GM12872 (cell line): ENCODE measurements around the gene WRAP73.

ENCODE experiments used
- TF ChIP-seq, protein P1 (sequence below): IDR thresholded peaks from 3 replicates; pipeline ENCODE4 v1.5.1; 2011; ENCODE audit warnings: low read depth, mild to moderate bottlenecking, low read length, moderate library complexity; ENCODE audit not compliant: insufficient read depth

WRAP73 gene

GRCh38 chr1:3676581-3677470, 26.9 kb upstream of the WRAP73 start:
- TF ChIP-seq, protein P1, sequence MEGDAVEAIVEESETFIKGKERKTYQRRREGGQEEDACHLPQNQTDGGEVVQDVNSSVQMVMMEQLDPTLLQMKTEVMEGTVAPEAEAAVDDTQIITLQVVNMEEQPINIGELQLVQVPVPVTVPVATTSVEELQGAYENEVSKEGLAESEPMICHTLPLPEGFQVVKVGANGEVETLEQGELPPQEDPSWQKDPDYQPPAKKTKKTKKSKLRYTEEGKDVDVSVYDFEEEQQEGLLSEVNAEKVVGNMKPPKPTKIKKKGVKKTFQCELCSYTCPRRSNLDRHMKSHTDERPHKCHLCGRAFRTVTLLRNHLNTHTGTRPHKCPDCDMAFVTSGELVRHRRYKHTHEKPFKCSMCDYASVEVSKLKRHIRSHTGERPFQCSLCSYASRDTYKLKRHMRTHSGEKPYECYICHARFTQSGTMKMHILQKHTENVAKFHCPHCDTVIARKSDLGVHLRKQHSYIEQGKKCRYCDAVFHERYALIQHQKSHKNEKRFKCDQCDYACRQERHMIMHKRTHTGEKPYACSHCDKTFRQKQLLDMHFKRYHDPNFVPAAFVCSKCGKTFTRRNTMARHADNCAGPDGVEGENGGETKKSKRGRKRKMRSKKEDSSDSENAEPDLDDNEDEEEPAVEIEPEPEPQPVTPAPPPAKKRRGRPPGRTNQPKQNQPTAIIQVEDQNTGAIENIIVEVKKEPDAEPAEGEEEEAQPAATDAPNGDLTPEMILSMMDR = peak; percentile 47

DNA sequence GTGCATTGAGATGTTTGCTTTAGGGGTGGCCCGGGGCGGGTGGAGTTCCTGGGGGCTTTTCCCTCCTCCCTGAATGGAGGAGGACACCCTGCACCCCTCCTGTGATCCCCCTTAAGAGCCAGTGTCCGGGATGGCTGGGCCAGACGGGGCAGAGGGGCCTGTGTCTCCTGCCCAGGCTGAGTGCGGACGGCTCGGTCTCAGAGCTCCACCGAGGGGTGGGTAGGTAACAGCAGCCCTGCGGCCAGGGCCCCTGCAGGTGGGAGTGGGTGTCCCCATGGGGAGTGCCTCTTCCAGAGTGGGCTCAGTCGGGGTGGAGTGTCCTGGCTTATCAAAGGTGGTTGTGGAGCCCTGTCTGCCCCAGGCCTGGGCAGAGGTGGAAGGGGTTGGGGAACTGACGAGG, 25.5 kb upstream of the WRAP73 start:
- TF ChIP-seq, protein P1 = no peak

DNA sequence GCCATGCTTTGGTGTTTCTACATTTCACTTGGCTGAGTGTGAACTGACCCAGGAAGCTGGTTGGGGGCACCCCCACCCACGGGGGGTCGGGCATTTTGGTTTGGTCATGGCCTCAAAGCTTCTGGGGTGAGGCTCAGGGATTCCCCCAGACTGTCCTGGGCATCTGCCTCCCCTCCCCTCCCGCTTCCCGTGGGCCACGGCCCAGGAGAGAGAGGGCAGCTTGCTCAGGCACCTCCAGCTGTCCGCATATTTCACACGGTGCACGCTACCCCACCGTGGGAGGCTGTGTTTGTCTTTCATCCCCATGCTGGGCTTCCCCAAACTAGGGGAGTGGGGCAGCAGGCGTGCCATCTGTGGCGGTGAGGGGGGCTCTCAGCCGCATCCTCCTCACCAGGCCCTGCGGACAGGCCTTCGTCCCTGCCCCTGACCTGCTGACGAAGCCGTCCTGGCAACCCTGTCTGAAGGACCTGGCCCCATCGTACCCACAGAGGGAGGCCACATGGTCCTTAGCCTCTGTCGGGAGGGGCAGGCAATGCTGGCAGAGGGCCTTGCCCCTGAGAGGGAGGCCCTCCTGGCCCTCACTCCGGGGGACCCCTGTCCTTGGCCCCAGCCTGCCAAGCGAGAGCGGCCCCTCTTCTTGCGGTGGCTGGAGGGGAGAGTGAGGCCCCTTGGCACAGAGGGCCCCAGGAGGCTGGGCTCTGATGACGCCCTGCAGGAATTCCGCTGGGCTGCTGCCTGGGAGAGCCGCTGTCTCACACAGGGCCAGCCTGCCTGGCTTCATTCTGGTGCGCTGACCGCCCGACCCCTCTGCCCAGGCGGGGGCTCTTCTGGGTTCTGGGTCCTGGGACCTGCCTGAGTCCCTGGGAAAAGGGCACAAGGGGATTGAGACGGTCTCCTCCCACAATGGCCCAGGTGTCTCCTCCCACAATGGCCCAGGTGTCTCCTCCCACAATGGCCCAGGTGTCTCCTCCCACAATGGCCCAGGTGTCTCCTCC, 24.5 kb upstream of the WRAP73 start:
- TF ChIP-seq, protein P1 = no peak

GRCh38 chr1:3673381-3674099, 23.6 kb upstream of the WRAP73 start:
- TF ChIP-seq, protein P1 = peak; percentile 52; the same call in 2 of the 3 replicates

DNA sequence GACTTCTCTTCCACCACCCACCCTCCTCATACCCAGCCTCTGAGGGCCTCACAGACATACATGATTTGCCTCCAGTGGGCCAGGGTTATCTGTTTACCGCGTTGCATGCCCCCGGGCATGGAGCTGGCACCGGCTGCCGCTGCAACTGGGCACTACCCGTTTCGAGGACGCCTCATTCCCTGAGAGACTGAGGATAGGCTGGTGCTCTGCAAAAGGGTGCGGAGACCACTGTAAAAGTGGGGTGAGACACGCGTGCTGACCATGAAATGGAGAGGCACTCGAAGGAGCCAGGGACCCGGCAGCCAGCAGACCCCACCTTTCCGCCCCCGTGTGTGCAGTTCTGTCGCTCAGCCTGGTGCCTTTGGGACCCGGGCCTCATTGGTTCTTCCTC, 23.1 kb upstream of the WRAP73 start:
- TF ChIP-seq, protein P1 = no peak

DNA sequence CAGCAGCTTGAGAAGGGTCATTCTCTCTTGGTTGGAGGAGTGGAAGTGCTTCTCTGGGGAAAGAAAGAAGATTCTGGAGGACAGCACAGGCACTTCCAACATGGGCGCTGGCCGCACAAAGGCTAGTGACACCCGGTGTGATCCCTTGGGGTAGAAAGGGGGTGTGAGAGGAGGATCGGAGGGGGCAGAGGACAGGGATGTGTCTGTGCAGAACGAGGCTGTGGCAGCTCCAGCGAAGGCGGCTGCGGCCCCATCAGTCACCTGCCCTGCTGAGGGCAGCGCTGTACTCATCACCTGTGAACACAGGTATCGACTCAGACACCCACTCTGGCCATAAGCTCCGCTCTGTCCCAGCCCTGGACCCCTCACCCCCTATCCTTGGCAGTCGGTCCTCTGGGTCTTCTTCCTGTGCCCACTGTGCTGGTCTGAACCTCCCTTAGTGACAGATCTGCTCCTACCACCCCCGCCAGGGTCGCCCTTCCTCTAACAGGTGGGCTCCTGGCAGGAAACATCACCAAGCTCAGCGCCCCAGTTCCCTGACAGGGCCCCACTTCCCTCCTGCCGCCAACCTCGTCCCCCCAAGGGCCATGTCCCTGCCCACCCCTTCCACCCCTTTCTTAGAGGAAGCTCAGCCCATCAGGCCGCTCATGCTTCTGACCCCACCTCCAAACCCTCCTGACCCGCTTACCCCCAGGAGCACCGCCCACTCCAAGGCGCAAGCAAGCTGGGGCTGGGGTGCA, 22.5 kb upstream of the WRAP73 start:
- TF ChIP-seq, protein P1 = no peak
